NCI-H510A (cell line): Measurements from ENCODE around the gene DCST1.

Experiments
- DNase-seq: peaks from one replicate; lab custom pipeline; 2025; lab: John Stamatoyannopoulos, UW

Gene DCST1

DNA sequence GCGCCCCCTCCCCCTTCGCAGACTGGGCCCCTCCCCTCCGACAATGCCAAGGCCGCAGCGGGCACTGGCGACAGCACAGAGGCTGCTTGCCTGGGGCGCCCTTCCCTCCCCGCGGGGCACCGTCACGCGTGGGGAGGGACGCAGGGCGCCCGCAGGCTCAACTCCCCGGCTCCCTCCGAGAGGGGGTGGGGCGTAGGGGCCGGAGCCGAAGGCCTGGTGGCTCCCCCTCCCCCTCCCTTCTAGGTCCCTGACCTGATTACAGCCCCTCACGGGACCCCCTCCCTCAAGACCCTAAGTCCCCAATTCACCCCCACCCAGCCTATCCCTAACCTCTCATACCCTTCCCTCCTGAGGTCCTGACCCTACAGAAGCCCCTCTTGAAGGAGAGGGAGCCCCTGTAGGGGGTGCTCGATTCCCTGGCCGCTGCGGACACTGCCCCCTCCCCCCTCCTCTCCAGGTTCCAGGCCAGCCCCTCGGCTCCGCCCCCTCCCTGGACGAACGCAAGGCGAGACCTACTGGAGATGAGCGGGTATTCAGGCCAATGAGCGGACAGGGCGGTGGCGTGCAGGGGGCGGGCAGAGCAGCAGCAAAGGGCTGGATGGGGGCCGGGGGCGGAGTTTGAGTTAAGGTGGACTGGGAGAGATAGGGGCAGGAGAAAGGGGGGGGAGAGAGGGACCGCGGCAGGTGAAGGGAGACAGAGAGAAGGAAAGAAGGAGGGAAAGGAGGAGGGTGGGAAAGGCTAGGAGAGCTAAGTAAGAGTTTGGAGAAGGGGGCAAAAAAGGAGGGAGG lies 31.8 kb upstream of the DCST1 start:
- peak; percentile 99 for DNase-seq

DNA sequence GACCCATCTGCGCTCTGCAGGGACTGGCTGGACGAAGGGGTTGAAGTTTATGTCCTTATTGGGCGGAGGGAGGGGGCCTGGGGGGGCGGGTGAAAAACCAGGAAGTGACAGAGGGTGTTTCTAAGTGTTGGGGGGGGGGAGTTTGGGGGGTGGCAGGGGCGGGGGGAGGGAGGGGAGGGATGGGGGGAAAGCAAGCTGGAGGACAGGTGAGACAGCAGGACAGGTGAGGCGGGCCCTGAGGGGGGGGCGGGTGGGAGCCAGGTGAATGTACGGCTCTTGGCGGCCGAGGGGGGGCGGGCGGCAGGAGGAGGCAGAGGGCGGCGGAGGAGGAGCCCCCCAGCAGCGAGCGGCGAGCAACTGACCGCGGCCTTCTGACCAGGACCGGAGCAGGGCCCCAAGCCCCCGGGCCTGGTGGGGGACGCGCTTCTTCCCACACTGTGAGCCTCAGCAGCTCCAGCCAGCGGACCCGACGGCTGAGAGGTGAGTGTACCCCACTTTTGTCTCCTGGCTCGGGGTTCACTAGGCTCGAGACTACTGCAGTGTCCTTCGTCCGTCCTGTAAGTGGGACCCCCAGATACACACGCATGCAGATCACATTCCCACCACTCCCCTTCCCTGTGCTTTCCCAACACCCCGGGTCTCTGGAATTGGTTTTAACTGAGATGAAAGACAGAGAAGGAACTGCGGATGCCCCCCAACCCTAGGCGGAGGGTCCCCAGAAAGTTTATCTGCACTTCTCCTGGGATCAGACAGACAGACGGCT lies 31.0 kb upstream of the DCST1 start, which contains the start of gene ZBTB7B:
Gene ZBTB7B, plus strand, starts transcription at position 339 of the 763 bp plus-strand sequence. CDS start 11,859 bp downstream, outside the sequence.
- DNase-seq = no peak

DNA sequence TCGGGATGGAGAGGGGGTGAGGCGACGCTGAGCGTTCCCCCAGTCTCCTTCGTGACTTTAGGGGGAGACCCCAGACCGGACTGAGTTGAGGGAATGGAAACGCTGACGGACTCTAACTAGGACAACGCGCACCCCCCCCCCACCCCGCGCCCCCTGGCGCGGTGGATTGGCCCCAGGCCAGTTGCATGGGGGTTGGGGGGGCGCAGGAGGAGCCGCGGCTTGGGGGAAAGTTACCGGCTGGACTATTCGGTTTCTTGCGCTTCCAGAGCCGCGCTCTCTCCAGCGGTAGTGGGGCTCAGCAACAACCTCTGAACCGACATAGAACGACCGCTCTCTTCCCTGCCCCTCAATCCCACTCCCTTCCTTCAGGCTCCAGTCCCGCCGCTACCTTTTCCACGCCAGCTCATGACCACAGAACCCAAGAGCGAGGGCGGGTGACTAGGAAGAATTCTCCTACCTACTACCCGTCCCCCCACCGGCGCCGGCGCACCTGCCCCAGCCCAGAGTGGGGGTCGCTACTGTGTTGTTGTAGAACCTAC lies 30.3 kb upstream of the DCST1 start:
- DNase-seq = no peak

DNA sequence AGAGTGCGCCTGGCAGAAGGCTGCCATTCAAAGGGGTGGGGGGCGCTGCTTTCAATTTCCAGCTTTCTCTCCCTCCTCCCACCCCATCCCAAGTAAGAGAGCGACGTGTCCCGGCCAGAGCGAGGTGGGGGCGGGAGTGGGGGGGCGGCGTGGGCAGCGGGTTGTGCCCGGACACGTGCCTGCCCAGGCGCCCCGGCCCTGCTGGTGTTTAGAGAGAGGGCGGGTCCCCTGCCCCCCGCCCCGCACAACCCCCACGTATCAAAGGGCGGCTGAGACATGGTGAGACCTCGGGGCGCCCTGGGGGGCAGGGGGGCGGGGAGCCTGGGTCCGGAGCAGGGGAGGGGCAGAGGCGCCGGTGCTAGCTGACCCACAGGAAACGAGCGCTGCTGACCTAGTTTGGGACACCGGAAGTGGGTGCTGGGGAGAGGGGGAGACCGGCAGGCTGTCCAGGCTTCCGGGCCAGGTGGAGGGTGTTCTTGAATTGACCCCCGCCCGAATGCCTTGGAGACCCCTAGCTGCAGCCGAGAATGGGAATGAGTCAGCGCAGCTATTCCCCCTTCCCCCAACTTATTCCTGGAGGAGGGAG lies 29.8 kb upstream of the DCST1 start:
- no peak for DNase-seq

DNA sequence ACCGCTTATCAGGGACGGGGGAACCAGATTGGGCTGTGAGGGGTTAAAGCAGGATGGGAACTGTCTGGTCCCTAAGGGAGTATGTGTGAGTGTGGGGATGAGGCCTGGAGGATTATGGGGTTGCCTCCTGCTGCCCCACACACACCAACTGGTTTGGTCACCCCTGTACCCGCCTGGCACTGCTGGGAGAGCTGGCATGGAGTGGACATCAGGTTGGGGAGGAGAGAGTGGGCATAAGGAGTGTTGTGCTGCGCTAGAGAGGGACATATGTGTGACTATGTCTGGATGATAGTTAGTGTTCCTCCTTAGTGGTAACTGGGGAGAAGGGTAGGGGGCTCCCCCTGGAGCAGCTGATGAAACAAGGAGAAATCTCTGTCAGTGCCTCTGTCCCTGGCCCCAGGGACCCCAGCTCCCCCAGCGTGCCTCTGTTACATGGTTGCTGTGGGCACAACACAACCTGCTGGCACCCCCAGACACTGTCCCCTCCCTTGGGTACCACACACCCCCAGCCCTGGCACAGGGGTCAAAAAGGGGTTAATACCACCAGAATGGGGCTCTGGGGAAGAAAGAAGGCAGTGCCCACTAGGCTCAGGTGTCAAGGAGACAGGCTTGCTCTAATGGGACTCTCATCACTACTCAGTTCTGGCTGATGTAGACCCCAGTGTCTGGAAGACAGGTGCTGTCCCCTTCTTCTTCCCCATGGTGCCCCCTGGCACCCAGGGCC lies 29.1 kb upstream of the DCST1 start:
- DNase-seq = no peak

DNA sequence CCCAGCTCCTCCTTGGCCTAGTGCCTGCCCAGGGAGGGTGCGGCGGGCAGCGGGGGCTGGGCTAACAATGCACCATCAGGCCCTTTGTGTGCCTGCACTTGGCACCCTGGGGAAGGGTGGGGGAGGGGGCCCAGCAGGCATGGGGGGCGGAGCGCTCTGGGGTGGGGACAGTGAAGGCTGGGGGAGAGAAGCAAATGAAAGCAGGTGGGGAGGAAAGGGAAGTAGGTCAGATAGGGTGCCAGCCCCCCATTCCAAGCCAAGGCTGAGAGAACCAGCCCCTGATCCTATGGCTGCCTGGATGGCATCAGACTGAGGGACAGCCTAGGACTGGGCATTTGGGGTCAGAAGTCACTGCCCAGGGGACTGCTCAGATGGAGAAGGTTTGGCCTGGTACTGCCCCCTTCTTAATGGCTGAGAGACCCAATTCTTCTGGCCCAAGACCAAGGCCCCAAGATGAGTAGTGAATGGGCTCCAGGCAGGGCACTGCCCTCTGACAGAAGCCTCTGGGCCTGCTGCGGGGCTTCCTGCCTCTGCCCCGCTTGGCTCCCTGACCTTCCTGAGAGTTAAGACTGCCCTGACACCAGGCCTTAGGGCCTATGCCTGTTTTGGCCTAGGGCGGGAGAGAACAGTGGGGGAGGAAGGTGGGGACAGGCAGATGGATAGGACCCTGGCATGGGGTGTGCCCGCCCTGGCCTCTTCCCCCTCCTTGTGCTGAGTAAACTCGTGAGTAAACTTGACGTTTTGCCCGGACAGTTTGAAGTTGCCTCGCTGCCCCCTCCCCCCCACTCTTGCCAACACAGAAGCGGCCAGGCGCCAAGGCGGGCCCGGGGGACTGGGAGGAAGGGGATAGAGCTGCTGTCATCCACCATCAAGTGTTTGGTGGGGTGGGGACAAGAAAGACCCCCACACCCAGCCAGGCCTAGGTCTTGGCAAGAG lies 28.3 kb upstream of the DCST1 start:
- no peak for DNase-seq

DNA sequence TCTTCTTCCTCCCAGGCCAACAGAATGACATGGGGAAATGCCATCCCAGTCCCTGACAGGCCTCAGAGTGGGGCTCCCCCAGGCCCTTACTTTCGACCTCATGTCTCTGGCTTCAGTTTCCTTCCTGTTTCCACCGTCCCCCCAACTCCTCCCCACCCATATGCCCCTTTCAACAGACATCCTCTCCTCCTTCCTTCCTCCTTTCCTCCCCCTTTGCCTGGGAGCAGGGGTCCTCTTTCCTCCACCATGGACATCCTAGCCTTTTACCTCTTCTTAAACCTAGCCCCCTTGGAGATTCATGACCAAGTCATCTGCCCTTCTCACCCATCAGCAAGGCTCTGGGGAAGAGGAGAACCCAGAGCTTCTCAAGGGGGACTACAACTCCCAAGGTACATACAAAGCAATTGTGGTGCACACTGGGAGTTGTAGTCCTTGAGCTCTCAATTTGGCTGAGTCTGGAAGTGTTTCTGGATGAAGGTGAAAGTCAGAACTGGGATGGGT lies 27.0 kb upstream of the DCST1 start:
- DNase-seq = no peak

DNA sequence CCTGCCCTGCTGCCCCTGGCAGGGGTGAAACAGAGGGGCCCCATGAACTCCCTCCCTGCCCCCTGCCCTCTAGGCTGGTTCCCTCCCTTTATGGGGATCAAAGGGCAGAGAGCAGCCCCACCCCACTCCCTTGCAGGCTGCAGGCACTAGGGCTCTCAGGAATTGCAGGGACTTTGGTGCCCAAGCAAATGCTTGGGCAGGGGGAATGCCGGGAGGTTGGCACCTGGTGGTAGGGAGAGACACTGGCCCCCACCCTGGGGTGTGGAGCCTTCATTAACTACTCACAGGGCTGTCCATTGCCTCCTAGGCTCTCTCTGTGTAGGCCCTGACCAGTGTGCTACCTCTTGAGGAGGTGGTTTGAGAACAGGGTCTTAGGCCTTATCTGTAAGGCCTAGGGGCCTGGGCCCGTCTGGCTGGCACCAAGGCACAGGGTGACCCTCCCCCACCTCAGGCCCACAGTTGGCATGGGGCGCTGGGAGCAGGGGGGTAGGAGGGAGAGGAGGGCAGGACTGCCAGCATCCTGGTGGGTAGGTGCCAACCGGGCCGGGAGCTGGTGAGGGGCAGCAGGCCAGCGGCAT lies 26.3 kb upstream of the DCST1 start:
- DNase-seq = no peak

DNA sequence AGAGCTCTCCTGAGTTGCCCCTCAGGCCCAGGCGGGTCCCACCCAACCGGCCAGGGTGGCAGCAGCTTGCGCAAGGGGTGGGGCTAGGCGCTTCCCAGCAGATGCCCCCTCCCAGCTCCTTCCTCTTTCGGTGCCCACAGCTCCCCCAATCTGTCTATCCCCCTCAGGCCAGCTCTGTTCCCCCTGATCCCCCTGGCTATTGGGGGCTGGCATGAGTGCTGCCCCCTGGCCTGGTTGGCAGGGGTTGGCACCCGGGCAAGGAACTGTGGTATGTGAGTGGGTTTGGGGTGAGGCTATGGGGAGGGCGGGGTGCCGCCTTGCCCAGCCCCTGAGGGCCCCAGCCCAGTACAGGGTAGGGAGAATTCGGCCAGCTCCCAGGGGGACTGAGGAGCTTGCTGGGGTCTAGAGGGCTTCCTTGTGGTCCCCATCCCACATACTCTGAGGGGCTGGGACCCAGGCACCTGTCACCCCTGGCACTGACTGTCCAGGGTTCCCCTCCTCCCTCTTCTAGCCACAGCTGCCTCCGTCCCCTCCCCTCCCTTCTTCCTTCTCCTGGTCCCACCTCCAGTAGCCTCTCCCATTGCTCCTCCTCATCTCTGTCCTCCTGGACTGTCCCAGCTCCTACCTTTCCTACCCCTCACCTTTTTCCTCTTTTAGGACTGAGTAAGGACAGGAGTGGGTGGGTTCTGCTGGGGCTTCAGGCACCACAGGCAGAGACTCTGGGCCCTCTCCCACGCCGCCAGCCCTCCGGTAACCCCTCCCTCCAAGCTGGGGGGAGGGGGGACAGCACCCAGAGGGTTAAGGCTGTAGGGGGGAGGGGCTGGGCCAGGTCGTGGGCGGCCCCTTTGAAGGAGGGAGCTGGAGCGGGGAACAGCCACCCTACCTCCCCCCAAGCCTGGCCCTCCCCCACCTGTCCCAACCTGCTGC lies 25.3 kb upstream of the DCST1 start:
- no peak for DNase-seq

DNA sequence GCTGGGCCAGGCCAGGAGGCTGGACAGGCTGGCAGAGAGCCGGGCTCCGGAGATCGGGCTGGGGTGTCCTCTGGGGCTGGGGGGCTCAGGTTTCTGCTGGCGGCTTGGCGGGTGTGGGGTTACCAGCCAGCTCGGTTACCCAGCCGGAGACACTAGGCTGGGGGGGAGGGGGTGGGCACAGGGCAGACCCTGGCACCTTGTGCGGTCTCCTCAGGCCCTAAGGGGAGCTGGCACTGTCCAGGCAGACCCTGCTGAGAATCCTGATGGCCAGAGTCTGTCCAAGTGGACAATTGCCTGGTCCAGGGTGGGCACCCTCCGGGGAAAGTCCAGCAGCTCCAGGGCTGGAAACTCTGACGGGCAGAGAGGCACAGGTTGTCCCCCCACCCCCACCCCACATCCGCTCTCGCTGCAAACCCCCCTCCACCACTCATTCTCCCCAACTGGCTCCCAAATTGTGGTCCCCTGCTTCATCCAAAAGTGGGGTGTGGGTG lies 24.4 kb upstream of the DCST1 start:
- no peak for DNase-seq

DNA sequence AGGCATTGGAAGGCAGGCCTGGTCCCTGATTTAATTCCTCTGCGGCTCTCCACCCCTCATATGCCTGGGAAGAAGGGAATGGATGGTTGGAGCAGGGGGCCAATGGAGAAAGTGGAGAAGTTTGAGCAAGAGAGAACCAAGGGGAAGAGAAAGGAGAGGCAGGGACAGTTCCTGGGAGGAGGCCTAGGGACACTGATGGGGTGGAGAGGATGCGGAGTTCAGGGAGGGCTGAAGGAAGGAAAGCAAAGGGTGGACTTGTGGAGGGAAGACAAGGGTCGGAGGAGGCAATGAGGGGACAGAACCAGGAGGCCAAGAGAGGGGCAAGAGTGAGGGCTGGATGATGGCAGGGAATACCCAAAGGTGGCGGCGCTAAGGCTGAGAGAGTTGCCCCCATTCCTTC lies 23.9 kb upstream of the DCST1 start:
- DNase-seq = no peak

DNA sequence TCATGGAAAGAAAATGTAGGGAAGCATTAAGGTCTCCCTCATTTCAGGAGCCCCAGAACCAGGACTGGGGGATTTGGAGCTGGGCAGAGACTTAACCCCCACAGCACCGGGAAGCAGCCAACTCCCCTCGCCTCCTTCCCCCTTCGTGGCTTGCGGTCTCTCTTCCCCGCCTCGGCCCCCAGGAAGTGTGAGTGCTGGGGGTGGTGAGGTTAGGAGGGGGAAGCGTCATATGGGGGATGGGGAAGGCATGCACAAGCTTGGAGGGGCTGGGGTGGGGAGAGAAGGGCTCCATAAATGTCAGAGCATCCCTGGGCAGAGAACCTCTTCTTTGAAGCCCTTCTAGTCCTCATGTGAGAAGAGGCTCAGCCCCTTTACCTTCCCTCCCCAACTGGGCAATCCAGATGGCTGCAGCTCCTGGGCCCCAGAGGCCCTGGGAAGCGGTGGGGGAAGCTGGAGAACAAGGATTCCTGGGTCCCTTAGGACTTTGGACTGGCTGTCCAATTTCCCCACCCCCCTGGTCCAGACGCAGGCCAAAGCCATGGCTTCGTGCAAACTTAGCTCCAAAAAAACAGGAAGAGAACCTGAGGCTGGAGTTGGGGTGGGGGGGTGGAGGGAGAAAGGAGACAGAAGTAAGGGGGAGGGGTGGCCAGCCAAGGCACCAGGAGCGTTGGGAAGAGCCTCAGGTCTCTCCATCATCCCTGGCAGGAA lies 23.3 kb upstream of the DCST1 start:
- no peak for DNase-seq

DNA sequence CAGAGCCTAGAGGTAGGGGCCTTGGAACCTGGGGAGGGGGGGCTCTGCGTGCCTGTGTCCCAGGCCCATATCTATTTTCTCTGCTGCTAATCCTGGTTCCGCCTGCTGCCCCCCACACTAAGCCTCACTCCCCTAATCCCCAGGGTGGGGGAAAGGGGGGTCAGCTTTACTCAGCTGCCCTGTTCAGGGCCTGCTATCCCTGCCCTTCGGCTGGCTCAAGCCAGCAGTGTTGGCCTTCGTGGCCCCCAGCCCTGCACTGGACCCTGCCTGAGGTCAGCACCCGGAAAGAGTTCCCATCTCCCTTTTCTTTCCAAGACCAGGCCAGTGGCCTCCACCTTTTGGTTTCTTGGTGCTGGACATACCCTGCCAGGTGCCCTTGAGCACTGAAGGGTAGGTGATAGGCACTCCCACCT lies 22.6 kb upstream of the DCST1 start:
- DNase-seq = no peak

DNA sequence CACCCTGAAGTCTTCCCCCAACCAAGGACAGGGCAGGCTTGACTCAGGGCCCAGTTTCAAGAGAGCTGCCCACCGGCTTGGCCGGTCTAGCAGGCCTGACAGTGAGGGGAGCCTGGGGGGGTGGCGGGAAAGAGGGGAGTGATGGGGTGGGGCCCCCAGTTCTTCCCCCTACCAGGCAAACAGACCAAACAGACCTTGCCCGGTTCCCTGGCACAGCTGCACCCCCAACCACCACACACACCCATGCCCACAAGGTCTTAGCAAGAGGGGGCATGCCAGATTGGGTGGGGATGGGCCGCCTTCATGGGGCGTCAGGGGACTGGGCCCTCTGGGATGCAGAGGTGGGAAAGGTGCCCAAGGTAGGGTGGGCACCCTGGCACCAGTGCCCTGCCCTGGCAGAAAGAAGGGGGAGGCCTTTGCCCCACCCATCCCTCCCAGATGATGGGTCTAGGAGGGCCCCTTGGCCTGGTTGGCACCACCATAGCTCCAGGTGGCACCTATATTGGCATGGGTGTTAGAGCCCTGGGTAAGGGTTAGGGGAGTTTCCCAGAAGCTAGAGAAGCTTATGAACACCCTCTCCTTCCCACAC lies 22.1 kb upstream of the DCST1 start:
- DNase-seq = no peak

DNA sequence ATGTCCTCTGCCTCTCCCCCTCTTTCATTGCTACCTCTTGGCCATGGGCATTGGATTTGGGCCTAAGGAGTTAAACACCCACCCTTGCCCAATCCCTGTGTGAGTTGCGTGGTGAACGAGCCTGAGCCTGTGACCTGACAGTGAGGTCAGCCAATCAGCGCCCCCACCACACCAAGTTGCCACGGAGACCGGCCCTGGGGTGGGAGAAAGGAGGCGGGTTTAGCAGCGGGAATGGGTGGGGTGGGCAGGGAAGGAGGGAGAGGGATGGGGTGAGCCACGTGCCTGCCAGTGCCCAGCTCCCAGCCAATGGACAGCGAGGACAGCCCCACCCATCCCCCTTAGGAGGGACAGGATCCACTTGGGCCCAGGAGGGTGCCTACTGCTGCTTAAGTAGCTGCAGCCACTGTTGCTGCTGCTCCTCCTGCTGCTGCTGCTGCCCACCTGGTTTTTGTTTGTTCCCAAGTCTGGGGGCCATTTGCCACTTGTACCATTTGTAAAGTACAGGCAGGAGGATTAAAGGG lies 21.5 kb upstream of the DCST1 start:
- DNase-seq = peak; percentile 93

DNA sequence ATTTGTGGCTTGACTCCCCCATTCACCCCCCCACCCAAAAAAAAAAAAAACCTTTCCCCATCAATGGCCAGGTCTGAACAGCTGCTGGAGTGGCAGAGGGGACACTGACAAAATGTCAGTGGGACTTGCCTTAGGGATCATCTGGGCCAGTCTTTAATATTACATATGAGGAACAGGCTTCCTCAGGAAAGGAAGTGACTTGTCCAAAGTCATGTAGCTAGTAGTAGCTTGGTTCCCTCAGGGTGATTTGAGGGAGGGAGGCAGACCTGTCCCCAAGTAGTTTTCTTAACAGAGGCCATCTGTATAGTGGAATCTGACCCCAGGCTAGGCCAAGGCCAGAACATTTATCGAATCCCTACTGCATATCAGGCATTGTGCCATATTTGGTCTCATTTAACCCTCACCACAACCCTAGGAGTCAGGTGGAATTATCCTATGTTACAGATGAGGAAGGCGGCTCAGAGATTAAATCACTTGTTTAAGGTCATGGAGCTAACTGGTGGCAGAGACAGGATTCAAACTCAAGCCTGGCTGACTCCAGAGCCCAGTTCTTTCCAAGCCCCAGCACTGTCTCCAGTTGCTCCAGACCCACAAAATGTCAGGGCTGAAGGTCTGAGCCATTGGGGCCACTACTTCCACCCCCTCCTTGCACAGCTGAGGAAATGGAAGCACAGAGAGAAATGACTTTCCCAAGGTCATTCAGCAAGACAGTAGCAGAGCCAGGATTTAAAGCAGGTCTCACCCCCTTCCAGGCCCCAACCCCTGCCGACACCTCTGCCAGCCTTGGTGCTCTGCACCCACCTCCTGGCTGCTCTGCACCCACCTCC lies 20.6 kb upstream of the DCST1 start:
- DNase-seq = no peak

DNA sequence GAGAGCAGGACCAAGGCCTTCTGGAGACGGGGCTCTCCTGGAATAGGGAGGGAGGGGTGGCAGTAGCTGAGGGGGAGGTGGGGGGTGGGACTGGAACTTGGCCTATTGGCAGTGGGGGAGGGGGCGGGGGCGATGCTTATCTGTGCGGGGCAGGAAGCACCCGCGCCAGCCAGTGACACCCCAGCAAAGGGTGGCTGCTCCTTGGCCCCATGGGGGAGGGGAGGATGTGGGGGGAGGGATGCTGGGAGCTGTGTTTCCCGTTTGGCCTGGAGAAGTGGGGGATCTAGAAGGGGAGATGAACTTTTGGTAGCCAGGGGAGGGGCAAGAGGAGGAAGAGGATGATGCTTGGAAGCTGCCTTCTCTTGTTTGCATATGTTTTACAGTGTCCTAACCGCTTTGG lies 20.0 kb upstream of the DCST1 start:
- no peak for DNase-seq
